Measurements from ENCODE around the gene EP300.
"Not testable (repeated sequence)": the region's sequence is repeated elsewhere in the genome, so short reads cannot be mapped to it uniquely, and the experiment has no call there.

Gene EP300

DNA sequence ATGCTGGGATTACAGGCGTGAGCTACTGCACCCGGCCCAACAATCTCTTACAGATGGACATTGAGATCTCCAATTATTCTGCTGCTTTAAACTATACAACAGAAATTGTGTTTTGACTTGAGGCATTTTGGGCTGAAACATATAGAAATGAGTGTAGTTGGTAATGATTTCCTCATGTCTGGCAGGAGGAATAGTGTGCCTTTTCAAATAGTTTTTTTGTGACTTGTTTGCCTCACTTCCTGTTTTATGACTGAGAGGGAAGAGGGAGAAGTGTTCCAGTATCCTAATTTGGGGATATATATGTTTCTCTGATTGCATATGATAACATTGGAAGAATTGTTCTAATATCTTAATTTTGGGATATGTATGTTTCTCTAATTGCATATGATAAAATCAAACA lies 40.2 kb downstream of the EP300 start:
- no peak overlapping the region for H3K4me3 ChIP-seq (ENCODE audit: low read depth, low read length)
- TF ChIP-seq, protein P1, sequence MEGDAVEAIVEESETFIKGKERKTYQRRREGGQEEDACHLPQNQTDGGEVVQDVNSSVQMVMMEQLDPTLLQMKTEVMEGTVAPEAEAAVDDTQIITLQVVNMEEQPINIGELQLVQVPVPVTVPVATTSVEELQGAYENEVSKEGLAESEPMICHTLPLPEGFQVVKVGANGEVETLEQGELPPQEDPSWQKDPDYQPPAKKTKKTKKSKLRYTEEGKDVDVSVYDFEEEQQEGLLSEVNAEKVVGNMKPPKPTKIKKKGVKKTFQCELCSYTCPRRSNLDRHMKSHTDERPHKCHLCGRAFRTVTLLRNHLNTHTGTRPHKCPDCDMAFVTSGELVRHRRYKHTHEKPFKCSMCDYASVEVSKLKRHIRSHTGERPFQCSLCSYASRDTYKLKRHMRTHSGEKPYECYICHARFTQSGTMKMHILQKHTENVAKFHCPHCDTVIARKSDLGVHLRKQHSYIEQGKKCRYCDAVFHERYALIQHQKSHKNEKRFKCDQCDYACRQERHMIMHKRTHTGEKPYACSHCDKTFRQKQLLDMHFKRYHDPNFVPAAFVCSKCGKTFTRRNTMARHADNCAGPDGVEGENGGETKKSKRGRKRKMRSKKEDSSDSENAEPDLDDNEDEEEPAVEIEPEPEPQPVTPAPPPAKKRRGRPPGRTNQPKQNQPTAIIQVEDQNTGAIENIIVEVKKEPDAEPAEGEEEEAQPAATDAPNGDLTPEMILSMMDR (IDR thresholded peaks at IDR 0.05; ENCODE audit: low read depth, low read length) = no peak

DNA sequence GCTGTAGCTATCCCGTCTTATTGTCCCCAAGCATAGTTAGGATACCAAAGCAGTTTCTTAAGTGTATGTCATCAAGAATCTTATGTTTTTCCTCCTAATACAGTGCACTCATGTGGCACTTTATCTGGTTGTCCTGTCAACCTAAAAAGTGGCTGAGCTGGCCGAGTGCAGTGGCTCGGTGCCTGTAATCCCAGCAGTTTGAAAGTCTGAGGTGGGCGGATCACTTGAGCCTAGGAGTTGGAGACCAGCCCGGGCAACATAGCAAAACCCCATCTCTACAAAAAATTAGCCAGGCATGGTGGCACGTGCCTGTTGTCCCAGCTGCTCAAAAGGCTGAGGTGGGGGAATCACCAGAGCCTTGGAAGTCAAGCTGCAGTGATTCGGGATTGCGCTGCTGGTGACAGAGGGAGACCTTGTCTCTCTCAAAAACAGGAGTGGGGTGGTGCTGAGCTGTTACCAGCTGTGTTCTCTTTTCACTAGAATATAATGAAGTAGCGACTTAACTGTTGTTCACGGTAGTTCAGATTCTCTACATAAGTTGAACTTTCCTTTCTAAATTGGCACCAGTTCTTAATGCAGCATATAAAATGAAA lies 48.1 kb downstream of the EP300 start:
- TF ChIP-seq, protein P1 (IDR thresholded peaks at IDR 0.05; ENCODE audit: low read depth, low read length) = no peak
- H3K4me3 ChIP-seq (ENCODE audit: low read depth, low read length) = no peak overlapping the region

DNA sequence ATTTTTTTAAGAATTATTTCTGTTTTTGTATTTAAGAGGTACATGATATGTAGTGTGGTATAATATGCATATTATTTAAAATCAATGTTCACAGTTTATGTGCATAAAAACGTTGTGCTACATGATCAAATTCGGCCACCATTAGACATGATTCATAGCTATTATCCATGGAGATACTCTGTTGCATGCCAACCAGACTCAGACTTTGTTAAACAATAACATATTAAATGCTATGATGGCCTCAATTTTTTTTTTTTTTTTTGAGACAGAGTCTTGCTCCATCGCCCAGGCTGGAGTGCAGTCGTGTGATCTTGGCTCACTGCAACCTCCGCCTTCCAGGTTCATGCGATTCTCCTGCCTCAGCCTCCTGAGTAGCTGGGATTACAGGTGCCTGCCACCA lies 53.5 kb downstream of the EP300 start:
- not testable (repeated sequence) for H3K4me3 ChIP-seq (ENCODE audit: low read depth, low read length)

DNA sequence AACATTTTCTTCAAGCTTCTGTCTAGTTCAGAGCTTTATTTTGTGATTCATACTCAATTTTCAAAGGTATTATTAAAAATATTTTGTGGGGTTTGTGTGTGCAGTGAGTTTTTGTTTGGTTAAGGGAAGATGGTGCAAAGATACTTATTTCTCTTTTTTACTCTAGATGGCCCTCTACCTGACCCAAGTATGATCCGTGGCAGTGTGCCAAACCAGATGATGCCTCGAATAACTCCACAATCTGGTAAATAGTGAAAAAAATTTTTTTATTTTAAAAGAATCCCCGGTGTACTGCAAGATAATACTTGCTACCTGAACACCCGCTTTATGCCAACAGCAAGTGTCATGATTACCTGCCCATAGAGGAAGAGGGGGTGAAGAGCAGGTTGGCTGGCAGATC lies 54.2 kb downstream of the EP300 start:
- no peak overlapping the region for H3K4me3 ChIP-seq (ENCODE audit: low read depth, low read length)
- TF ChIP-seq, protein P1 (IDR thresholded peaks at IDR 0.05; ENCODE audit: low read depth, low read length) = no peak

DNA sequence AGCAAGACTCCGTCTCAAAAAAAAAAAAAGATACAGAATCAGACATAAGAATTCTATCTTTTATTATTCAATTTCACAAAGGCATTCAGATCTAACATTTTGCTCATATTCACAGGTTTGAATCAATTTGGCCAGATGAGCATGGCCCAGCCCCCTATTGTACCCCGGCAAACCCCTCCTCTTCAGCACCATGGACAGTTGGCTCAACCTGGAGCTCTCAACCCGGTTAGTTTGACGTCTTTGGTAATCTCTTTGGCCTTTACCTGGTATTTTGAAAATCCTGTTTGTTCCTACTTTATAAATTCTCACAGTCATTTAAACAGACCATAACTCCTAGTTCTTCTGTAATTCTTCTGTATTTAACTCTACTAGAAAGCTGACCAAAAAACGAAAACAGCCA lies 55.3 kb downstream of the EP300 start:
- H3K4me3 ChIP-seq (ENCODE audit: low read depth, low read length) = no peak overlapping the region
- TF ChIP-seq, protein P1 (IDR thresholded peaks at IDR 0.05; ENCODE audit: low read depth, low read length) = no peak

DNA sequence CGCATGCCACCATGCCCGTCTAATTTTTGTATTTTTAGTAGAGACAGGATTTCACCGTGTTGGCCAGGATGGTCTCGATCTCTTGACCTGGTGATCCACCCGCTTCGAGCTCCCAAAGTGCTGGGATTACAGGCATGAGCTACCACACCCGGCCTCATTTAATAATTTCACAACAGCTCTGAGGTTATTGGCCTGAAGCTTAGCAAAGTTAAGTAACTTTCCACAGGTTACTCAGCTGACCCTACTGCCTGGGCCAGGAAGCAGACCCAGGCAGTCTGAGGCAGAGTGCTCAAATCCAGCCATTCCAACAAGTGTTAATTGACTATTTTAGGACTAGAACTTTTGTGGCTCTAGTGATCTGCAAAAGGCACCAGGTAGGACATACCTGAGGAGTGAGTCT lies 60.5 kb downstream of the EP300 start:
- H3K4me3 ChIP-seq (ENCODE audit: low read depth, low read length) = no peak overlapping the region
- TF ChIP-seq, protein P1 (IDR thresholded peaks at IDR 0.05; ENCODE audit: low read depth, low read length) = no peak

DNA sequence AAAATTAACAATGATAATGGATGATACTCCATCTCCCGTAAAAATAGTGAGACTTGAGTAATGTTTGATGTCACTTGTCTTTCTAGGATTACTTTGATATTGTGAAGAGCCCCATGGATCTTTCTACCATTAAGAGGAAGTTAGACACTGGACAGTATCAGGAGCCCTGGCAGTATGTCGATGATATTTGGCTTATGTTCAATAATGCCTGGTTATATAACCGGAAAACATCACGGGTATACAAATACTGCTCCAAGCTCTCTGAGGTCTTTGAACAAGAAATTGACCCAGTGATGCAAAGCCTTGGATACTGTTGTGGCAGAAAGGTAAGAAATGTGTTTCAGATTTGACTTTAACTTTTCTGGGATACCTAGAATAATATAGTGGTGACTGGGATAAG lies 64.7 kb downstream of the EP300 start:
- TF ChIP-seq, protein P1 (IDR thresholded peaks at IDR 0.05; ENCODE audit: low read depth, low read length) = no peak

DNA sequence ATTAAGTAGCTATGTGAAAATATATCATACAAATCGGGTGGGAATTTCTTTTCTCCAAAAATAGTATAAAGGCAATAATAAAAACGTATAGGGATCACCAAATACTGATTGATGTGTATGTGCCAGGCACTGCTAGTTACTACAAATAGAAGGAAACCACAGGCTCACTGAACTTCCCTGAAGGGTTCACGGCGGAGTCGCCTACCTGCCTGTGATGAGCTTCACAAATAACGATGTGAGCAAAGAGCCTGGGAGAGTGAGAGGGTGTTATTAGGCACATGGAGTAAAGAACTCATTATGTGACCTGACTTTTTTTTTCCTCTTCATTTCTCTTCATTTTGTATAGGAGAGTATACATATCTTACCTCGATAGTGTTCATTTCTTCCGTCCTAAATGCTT lies 76.8 kb downstream of the EP300 start:
- H3K4me3 ChIP-seq (ENCODE audit: low read depth, low read length) = no peak overlapping the region
- TF ChIP-seq, protein P1 (IDR thresholded peaks at IDR 0.05; ENCODE audit: low read depth, low read length) = no peak

More for the DNA sequence above, 64.7 kb downstream of the EP300 start:
- no peak overlapping the region for H3K4me3 ChIP-seq (ENCODE audit: low read depth, low read length)

Data from WI38 (cell line).